HG02588 (cell line): ENCODE data around the gene DPPA5.
"Not testable (repeated sequence)": the region's sequence is repeated elsewhere in the genome, so short reads cannot be mapped to it uniquely, and the experiment has no call there.

Experiments
- ATAC-seq: cut with Tn5 transposase; IDR thresholded peaks from one replicate; pipeline ENCODE4 v1.9.1; 2021; ENCODE audit warnings: mild to moderate bottlenecking, moderate library complexity; ENCODE audit not compliant: unreplicated experiment

Gene DPPA5

GRCh38 chr6:73364549-73364948, 10.5 kb upstream of the DPPA5 start:
- no peak for ATAC-seq

GRCh38 chr6:73364121-73364520, 10.0 kb upstream of the DPPA5 start:
- no peak for ATAC-seq

- no peak for ATAC-seq
Measured at GRCh38 chr6:73363537-73363875, 9.4 kb upstream of the DPPA5 start.

- no peak for ATAC-seq
Measured at GRCh38 chr6:73362869-73363536, 8.9 kb upstream of the DPPA5 start.

- no peak for ATAC-seq
Measured at GRCh38 chr6:73362358-73362757, 8.3 kb upstream of the DPPA5 start, which contains the start of gene KHDC3L. Gene KHDC3L (plus strand): TSS chr6:73362658. CDS start chr6:73362730, 72 bp downstream.

- ATAC-seq, result no peak
Measured at GRCh38 chr6:73349311-73349710, 4.8 kb downstream of the DPPA5 start.

- no peak for ATAC-seq
Measured at GRCh38 chr6:73348550-73349204, 5.4 kb downstream of the DPPA5 start.

GRCh38 chr6:73343164-73343563, 10.9 kb downstream of the DPPA5 start:
- no peak for ATAC-seq

- ATAC-seq, result no peak
Measured at GRCh38 chr6:73342174-73342573, 11.9 kb downstream of the DPPA5 start.

- no peak for ATAC-seq
Measured at GRCh38 chr6:73341335-73341734, 12.7 kb downstream of the DPPA5 start.

GRCh38 chr6:73340048-73340447, 14.0 kb downstream of the DPPA5 start:
- ATAC-seq, result no peak

- ATAC-seq, result no peak
Measured at GRCh38 chr6:73339340-73339739, 14.7 kb downstream of the DPPA5 start.

GRCh38 chr6:73329201-73329600, 24.9 kb downstream of the DPPA5 start:
- no peak for ATAC-seq

- no peak for ATAC-seq
Measured at GRCh38 chr6:73328790-73329189, 25.3 kb downstream of the DPPA5 start.

GRCh38 chr6:73325656-73326055, 28.4 kb downstream of the DPPA5 start:
- ATAC-seq, result no peak

GRCh38 chr6:73323323-73323722, 30.8 kb downstream of the DPPA5 start:
- no peak for ATAC-seq

- ATAC-seq, result no peak
Measured at GRCh38 chr6:73314577-73315492, 39.2 kb downstream of the DPPA5 start.

- not testable (repeated sequence) for ATAC-seq
Measured at GRCh38 chr6:73310503-73310845, 43.6 kb downstream of the DPPA5 start.

GRCh38 chr6:73309785-73310502, 44.1 kb downstream of the DPPA5 start:
- ATAC-seq, result peak; percentile 97

- ATAC-seq, result no peak
Measured at GRCh38 chr6:73309535-73309784, 44.6 kb downstream of the DPPA5 start.

GRCh38 chr6:73308712-73309534, 45.2 kb downstream of the DPPA5 start:
- ATAC-seq, result no peak
